GF-D8 (cell line): ENCODE measurements around the gene GAMT.

Experiments used
- DNase-seq: peaks from one replicate; lab custom pipeline; 2025; lab: John Stamatoyannopoulos, UW

The GAMT gene

DNA sequence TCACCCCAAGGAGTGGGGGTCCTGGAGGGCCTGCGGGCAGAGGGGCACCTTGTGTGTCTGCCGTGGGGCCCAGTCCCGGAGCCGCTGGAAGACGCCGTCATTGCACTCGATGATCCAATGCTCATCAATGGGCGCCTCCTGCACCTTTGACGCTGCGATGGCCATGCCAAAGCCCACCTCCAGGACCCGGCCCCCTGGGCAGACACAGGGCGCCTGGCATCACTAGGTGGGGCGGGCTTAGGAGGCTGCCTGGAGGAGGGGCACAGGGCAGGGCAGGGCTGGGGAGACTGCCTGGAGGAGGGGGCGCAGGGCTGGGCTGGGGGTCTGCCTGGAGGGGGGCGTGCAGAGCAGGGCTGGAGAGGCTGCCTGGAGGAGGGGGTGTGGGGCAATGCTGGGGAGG, 1.6 kb downstream of the GAMT start:
- no peak for DNase-seq

DNA sequence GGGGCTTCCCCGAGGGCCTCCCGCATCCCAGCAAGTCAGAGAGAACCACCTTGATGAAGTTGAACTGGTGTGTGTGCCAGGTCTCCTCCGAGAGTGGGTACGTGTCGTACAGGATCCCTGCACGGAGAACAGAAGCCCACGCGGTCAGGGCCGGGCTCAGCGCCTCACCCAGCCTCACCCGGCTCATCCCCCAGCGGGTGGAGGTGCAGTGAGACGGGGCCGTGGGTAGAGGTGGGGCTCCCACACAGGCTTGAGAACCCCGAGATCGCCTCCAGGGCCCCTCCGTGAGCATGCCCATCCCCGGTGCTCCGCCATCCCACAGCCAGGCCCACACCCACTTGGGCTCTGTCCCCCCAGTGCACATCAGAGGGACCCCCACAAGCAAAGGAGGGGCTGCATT, 2.3 kb downstream of the GAMT start:
- DNase-seq = no peak

DNA sequence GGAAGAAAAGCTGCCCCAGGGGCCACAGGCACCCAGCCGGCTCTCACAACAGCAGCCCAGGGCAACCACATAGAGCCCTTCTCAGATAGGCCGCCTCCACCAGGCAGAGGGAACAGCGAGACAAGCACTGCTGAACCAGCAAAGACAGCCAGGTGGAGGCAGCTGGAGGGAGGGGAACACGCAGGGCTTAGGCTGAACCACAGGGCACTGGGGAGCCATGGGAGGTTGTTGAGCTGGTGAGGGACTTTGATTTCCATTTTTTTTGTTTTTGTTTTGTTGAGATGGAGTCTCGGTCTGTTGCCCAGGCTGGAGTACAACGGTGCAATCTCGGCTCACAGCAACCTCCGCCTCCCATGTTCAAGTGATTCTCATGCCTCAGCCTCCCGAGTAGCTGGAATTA, 3.5 kb downstream of the GAMT start:
- DNase-seq = no peak

DNA sequence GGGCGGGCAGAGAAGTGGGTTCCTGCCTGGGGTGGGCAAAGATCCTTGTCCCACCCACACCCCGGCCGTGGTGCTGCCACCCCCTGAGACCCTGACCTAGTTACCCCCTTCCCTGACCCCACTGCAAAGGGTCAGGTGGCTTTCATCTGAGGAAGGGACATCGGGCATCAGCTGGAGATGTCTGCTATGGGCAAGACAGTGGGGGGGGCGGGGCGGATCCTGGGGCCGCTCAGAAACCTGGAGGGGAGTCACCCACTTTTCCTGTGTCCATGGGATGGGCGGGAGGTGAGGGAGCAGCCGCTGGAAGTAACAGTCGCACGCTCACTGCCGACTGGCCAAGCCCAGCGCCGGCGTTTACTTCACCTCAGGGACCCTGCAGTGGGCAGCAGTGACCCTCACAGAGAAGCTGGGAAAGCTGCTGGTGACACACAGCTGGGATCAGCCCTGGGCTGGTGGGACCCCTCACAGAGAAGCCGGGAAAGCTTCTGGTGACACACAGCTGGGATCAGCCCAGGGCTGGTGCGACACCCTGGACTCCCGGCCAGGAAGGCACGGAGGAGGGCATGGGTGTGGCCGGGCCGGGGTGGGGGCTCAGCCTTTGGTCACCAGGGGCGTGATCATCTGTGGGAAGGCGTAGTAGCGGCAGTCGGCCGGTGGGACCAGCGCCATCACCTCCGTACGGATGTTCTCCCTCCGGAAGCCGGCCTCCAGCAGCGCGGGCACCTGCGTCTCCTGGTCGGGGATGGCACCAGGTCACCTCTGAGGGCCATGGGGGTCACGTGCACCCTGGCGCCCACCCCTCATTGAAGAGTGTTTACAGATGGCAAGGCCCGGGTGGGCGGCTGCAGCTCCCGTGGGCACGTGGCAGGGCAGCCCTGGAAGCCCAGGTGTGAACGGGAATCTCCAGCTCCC, 4.3 kb downstream of the GAMT start:
- DNase-seq = no peak

DNA sequence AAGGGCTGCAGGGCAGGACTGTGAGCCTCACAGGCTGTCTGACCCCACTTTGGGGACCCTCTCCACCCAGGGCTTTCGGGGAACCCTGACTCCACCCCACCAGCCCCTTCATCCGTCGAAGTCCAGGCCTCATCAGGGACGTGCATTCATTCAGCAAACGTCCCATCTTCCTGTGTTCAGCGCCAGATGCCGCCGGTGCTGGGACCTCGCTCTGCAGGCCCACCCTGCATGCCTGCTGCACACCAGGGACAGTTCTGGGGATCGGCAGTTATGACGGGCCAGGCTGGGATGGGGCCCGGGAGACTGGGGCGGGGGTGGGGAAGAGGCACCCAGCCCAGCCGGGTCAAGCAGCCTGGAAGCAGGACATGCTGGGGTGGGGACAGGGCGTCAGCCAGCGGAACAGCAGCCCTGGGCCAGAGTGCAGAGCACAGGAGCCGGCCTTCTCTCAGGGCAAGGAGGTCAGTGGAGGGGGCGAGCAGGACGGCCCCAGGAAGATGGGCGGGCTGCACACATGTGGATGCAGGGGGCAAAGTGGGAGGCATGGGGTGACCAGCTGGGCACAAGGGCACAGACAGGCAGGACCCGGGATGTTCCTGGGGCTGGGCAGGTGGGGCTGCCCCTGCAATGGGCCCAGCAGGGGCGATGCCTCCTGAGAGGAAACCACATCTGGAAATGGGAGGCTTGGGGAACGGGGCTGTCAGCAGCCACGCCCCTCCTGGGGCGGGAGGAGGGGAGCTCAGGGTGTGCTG, 5.1 kb downstream of the GAMT start:
- DNase-seq = no peak

DNA sequence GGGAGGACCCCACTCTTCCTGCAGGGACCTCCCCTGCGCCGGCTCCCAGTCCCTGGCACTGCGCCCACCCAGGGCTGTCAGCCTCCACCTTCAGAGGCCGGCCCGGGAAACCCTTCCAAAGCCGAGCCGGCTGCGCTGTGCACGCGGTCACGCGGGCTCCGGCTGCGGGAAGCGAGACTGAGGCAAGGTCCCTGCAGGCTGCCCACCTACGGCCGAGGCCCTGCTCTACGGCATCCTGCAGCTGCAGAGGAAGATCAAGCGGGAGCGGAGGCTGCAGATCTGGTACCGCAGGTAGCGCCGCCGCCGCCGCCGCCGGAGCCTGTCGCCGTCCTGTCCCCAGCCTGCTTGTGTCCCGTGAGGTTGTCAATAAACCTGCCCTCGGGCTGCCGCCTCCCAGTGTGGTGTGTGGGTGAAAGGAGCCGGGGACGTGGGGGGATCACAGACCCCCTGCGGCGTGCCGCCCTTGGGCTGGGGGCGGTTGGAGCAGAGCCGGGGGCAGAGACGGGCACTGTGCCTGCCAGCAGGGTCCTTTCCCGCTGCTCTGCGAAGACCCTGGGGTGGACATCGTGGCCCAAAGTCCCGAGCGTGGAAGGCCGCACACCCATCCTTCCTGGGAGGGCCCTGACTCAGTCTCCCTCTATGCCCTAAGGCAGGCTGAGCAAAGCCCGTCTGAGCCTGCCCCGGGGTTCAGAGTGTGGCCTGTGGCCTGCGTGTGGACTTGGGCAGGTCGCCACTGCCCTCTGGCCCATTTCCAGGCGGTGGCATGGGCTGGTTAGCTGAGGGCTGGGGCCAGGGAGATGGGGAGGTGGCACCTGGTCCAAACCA, 5.9 kb downstream of the GAMT start:
- no peak for DNase-seq

DNA sequence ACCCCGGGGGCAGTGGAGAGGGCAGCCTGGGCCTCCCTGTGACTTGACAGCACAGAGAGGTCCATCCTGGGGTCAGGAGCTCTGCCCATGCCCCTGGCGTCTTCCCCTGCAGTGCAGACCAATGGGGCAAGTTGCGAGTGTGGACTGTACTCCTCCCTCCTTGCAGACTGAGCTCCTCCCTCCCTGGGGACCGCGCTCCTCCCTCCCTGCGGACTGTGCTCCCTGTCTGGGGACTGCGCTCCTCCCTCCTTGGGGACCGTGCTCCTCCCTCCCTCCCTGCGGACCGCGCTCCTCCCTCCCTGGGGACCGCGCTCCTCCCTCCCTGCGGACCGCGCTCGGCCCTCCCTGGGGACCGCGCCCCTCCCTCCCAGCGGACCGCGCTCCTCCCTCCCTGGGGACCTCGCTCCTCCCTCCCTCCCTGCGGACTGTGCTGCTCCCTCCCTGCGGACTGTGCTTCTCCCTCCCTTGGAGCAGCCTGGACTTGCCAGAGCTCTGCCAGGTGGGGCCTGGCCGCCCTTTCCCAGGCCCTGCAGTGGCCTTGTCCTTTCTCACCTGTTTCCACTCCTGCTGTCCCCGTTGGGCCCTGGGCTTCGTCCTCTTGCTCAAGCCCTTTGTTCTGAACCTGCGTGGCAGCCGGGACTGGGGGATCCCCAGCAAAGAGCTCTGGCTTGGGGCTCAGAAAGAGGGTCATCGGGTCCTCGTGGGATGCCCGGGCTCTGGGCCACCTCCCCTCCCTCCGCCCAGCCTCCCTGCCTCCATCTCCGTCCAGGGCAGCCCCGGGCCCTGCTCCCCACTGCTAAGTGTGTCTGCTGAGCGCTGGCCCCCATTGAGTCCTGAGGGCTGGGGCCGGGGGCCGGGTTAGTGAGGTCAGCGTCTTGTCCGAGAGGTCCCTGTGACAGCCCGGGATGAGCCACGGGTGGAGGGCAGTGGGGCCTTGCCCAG, 6.8 kb downstream of the GAMT start:
- DNase-seq = no peak

DNA sequence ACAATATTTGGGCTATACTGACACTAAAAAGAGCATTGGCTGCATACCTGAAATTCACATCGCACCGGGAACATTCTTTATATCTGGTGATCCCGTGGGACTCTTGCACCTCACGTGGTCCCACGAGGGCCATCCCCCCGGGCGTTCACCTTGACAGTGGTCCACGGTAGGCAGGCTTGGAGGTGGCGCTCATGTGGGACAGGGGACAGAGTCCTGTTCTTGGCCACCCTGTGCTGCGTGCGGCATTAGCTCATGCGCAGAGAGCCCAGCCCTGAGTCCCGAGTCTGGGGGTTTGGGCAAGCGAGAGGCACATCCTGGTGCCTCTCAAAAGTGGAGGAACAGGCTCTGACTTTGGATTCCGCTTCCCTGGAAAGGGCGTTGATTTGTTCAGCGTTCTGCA, 7.5 kb downstream of the GAMT start:
- no peak for DNase-seq

DNA sequence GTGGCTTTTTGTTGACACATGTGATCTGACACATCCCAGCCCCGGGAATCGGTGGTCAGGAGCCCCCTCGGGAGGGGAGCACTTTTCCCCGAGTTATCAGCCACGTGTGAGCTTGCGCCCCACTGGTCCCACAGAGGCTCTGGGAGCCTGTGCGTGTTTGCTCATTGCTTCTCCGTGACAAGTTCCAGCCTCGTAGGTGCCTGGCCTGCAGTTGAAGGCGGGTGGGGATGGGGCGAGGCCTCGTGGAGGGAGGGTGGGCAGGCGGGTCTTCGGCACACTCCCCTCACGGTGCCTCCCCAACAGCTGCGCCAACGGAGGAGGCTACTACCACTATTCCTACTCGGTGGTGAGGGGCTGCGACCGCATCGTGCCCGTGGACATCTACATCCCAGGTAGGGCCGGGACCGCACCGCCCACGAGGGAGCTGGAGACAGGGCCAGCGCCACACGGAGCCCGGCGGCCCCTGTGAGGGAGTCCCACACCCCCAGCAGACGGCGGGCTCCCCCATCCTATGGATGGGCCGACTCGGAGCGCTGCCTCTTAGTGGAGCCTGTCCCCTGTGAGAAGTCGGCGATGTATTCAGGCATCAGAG, 8.3 kb downstream of the GAMT start:
- DNase-seq = no peak

DNA sequence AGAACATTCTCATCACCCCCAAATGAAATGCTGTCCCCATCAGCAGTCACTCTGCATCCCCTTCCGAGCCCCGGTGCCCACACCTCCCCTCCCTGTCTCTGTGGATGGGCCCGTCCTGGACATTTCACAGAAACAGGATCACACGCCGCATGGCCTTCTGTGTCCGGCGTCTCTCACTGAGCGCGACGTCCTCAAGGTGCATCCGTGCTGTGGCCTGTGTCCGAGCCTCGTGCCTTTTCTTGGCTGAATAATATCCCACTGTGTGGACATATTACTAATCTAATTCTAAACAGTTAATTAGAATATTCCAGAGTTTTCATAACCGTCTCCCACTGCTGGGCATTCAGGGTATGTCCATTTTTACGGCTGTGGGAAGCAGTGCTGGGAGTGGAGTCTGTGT, 8.9 kb downstream of the GAMT start:
- DNase-seq = no peak

DNA sequence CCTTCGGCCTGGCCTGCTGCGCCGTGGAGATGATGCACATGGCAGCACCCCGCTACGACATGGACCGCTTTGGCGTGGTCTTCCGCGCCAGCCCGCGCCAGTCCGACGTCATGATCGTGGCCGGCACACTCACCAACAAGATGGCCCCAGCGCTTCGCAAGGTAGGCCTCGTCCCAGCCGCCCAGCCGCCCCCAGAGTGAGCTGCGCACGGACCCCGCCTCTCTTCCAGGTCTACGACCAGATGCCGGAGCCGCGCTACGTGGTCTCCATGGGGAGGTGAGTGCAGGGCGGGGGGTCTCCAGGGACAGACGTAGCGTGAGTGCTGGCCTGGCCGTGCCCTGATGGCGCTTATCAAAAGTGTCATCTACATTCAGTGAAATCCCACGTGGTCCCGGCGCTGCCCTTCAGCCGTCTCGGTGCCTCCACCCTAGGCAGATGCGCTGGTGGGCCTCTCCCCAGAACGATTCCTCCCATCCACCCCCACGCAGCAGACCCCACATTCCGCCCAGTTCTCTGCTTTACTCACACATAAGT, 10.4 kb downstream of the GAMT start:
- no peak for DNase-seq

DNA sequence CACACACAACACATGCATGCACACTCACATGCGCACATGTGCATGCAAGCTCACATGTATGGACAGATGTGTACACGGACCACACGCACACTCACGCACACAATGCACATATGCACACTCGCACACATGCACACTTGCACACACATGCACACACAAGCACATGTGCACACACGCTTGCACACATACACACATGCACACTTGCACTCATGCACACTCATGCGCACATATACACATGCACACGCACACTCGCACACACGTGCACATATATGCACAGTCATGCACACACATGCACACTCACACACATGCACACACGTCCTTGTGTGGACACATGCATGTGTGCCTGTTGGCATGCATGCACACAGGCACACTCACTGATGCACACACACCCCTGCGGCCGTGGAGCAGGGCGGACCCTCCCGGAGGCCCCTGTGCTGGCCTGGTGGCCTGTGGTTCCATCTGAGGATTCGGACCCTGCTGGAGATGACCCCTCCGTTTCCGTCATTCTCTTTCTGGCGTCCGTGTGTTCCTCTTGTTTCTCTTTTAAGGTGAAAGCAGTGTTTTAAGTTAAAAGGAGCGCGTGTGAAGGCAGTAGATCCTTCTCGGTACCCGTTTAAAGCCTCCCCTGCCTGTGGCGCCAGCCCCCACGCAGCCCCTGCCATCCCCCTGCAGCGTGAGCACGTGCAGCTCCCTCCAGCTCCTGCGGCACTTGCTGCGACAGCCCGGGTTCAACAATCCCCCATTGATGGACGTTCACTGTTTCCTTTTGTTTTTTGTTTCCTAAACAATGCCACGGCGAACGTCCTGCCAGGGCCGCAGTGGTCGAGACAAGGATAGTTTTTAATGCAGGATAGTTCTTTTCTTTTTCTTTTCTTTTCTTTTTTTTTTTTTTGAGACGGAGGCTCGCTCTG, 12.1 kb downstream of the GAMT start:
- DNase-seq = no peak

DNA sequence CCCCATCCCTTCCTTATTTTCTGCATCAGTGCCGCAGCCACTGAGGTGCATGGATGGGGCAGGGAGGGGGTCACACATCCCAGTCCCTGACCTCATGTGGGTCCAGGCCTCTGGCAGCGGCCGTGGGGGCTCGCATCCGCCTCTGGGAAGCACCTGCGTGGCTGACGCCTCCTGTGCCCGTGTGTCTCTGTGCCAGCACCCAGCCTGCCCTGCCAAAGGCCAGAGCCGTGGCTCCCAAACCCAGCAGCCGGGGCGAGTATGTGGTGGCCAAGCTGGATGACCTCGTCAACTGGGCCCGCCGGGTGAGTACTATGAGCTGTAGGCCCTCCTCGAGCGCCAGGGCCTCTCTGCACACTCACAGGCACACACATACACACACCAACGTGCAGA, 12.7 kb downstream of the GAMT start:
- no peak for DNase-seq

DNA sequence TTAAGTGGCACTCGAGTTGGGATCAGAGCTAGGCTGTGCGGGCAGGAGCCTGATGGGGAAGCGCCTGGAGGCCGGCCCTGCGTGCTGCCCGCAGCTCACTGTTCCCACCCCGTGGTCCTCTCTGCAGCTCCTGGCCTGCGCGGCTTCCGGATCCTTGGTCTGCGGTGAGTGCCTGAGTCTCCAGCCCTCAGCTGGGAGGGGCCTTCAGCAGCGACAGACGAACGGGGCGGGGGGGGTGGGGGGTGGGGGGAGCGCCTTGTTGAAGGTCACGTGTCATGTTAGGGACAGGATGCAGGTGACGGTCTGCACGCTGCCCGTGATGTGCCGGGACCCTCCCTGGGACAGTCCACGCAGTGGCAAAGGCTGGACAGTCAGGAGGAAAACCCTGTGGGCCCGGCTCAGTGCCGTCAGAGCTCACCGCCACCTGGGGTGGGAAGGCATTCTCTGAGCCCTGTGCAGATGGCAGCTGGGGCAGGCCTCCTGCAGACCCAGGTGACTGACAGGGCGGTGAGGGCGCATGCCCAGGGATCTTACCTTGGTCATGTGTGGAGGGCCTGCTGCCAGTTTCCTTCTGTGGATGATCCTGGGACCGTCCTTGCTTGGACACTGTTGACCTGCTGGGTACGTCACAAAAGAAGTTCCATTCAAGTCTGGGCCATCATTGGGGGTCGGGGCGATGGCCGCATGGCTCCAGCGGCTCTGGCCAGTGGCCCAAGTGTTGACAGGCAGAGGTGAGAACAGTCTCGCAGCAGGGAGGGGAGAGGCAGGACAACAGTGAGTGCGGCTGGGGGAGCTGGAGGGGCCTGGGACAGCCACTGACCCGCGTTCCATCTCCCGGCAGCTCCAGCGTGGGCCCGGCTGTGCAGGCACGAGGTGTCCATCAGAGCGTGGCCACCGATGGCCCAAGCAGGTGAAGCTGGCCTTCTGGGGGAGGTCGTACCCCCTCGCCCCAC, 13.4 kb downstream of the GAMT start:
- no peak for DNase-seq

DNA sequence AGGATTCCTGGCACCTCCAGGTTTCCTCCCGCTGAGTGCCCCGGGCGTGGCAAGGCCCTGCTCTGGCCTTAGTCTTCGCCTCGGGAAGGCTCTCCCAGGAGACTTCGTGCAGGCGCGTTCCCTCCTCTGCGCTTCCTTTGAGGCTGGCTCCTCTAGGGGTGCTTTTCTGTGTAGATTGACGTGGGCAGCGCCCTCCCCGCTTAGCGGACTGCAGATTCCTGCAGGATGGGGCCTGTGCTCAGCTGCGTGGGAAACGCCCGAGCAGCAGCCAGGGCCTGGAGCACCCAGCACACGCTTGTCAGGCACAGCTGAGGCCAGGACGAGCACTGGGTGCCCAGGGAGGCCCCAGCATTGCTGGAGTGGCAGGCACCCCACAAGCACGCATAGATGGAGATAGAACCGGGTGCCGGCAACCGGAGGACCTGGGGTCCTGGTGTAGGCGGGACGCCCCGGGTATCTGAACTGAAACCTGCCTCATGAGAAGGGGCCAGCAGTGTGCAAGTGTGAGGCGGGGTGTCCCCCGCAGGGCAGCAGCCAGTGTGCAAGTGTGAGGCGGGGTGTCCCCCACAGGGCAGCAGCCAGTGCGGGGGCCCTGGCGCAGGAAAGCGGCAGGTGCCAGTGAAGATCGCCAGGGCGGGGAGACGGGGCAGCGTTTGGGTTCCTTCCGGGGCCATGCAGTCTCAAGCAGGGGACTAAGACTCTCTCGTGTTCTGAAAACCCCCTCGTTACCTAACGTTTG, 14.2 kb downstream of the GAMT start:
- DNase-seq = no peak

DNA sequence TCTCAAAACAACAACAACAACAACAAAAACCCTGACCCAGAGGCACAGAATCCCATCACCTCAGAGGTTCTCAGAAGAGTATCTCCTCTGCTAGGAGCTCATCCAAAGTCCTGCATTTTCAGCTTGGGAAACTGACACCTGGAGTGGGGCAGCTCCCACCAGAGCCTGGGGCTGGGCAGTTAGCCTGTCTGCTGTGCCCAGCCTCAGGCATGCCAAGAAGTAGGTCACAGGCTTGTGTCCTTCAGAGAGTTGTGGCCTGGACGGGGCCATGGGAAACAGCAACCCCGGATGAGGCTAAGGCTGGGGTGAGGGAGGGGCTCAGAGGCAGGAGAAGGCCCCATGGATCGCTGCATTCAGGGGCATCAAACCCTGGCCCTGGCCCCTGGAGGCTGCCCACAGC, 15.5 kb downstream of the GAMT start:
- DNase-seq = no peak

DNA sequence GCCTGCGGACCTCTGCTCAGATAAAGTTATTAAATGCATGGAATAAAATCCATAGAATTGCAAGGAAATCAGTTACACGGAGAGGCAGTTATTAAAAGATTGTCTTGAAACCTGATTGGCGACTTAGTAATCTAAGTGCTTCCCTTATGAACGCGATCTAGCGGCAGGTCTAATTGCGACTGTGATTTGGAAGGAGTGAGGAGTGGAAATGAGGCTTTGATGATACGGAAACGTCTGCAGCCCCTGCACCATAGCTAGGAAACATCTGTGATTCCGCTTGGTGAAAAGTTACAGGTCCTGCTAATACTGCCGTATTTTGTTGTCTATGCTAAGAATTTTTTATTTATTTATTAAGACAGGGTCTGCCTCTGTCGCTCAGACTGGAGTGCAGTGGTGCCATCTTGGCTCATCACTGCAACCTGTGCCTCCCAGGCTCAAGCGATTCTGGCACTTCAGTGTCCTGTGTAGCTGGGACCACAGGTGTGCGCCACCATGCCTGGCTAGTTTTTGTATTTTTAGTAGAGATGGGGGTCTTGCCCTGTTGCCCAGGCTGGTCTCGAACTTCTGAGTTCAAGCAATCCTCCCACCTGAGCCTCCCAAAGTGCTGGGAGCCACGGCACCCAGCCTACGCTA, 16.7 kb downstream of the GAMT start:
- DNase-seq = no peak
